GM18873 (cell line): ENCODE measurements around the gene TGM3.

ENCODE experiments used
- ATAC-seq: cut with Tn5 transposase; IDR thresholded peaks from one replicate; pipeline ENCODE4 v1.9.1; 2021; ENCODE audit warnings: mild to moderate bottlenecking, moderate library complexity, moderate number of reproducible peaks; ENCODE audit not compliant: unreplicated experiment, low FRiP score

Gene TGM3

GRCh38 chr20:2304180-2304579 is 8.4 kb downstream of the TGM3 start:
- ATAC-seq: no peak

- ATAC-seq: no peak
Observed at GRCh38 chr20:2305029-2305428, 9.2 kb downstream of the TGM3 start.

- ATAC-seq: no peak
Observed at GRCh38 chr20:2305479-2305878, 9.7 kb downstream of the TGM3 start.

- ATAC-seq: no peak
Observed at GRCh38 chr20:2305946-2306345, 10.1 kb downstream of the TGM3 start.

- no peak for ATAC-seq
Observed at GRCh38 chr20:2307136-2307535, 11.3 kb downstream of the TGM3 start.

GRCh38 chr20:2311329-2311728 is 15.5 kb downstream of the TGM3 start:
- ATAC-seq: no peak

- no peak for ATAC-seq
Observed at GRCh38 chr20:2312876-2313275, 17.1 kb downstream of the TGM3 start.

GRCh38 chr20:2313316-2313715 is 17.5 kb downstream of the TGM3 start:
- no peak for ATAC-seq

GRCh38 chr20:2314759-2315439 is 19.1 kb downstream of the TGM3 start:
- no peak for ATAC-seq

- ATAC-seq: no peak
Observed at GRCh38 chr20:2315440-2315778, 19.6 kb downstream of the TGM3 start.

- no peak for ATAC-seq
Observed at GRCh38 chr20:2316847-2317495, 21.2 kb downstream of the TGM3 start.

- ATAC-seq: no peak
Observed at GRCh38 chr20:2320813-2321658, 25.2 kb downstream of the TGM3 start.

- no peak for ATAC-seq
Observed at GRCh38 chr20:2323051-2323450, 27.2 kb downstream of the TGM3 start.

GRCh38 chr20:2326046-2326445 is 30.2 kb downstream of the TGM3 start:
- no peak for ATAC-seq

- ATAC-seq: no peak
Observed at GRCh38 chr20:2327620-2328555, 32.1 kb downstream of the TGM3 start.

- no peak for ATAC-seq
Observed at GRCh38 chr20:2329286-2329685, 33.5 kb downstream of the TGM3 start.

- no peak for ATAC-seq
Observed at GRCh38 chr20:2330090-2330695, 34.4 kb downstream of the TGM3 start.

GRCh38 chr20:2331106-2331505 is 35.3 kb downstream of the TGM3 start:
- no peak for ATAC-seq

- ATAC-seq: no peak
Observed at GRCh38 chr20:2331901-2332565, 36.2 kb downstream of the TGM3 start.

GRCh38 chr20:2332711-2333110 is 36.9 kb downstream of the TGM3 start:
- ATAC-seq: no peak
